HG03457 (cell line): ENCODE measurements around the gene FBXO2.
"Not testable (repeated sequence)": the region's sequence is repeated elsewhere in the genome, so short reads cannot be mapped to it uniquely, and the experiment has no call there.

ENCODE experiments used
- ATAC-seq: cut with Tn5 transposase; IDR thresholded peaks from one replicate; pipeline ENCODE4 v1.9.1; 2021; ENCODE audit warnings: moderate number of reproducible peaks; ENCODE audit not compliant: unreplicated experiment

The FBXO2 gene

GRCh38 chr1:11634365-11635192 lies 19.6 kb downstream of the FBXO2 start:
- no peak for ATAC-seq

GRCh38 chr1:11629184-11630016 lies 24.8 kb downstream of the FBXO2 start:
- no peak for ATAC-seq

GRCh38 chr1:11628767-11629166 lies 25.5 kb downstream of the FBXO2 start:
- ATAC-seq, result no peak

- ATAC-seq, result no peak
Observed at GRCh38 chr1:11626551-11626950, 27.7 kb downstream of the FBXO2 start.

GRCh38 chr1:11623702-11624101 lies 30.5 kb downstream of the FBXO2 start:
- ATAC-seq, result no peak

- no peak for ATAC-seq
Observed at GRCh38 chr1:11622398-11622797, 31.8 kb downstream of the FBXO2 start.

GRCh38 chr1:11620924-11621323 lies 33.3 kb downstream of the FBXO2 start:
- ATAC-seq, result no peak

GRCh38 chr1:11620405-11620804 lies 33.8 kb downstream of the FBXO2 start:
- ATAC-seq, result no peak

- no peak for ATAC-seq
Observed at GRCh38 chr1:11617741-11618140, 36.5 kb downstream of the FBXO2 start.

- no peak for ATAC-seq
Observed at GRCh38 chr1:11617314-11617713, 36.9 kb downstream of the FBXO2 start.

- ATAC-seq, result no peak
Observed at GRCh38 chr1:11616766-11617165, 37.5 kb downstream of the FBXO2 start.

- no peak for ATAC-seq
Observed at GRCh38 chr1:11615090-11615489, 39.1 kb downstream of the FBXO2 start.

- no peak for ATAC-seq
Observed at GRCh38 chr1:11613347-11613746, 40.9 kb downstream of the FBXO2 start.

GRCh38 chr1:11611638-11612327 lies 42.4 kb downstream of the FBXO2 start:
- no peak for ATAC-seq

GRCh38 chr1:11610629-11611180 lies 43.5 kb downstream of the FBXO2 start:
- no peak for ATAC-seq

GRCh38 chr1:11609378-11609777 lies 44.9 kb downstream of the FBXO2 start:
- not testable (repeated sequence) for ATAC-seq

GRCh38 chr1:11608596-11609130 lies 45.6 kb downstream of the FBXO2 start:
- not testable (repeated sequence) for ATAC-seq

- ATAC-seq, result no peak
Observed at GRCh38 chr1:11606775-11607174, 47.5 kb downstream of the FBXO2 start.

- no peak for ATAC-seq
Observed at GRCh38 chr1:11602981-11603380, 51.2 kb downstream of the FBXO2 start.

- ATAC-seq, result no peak
Observed at GRCh38 chr1:11602424-11602823, 51.8 kb downstream of the FBXO2 start.

- no peak for ATAC-seq
Observed at GRCh38 chr1:11600836-11601235, 53.4 kb downstream of the FBXO2 start.
